Putamen (tissue), 1 donor: ENCODE data around the gene NPSR1.
"Not testable (repeated sequence)": the region's sequence is repeated elsewhere in the genome, so short reads cannot be mapped to it uniquely, and the experiment has no call there.

ENCODE experiments used
- DNase-seq: peaks from one replicate; pipeline ENCODE4 v3.0.0-alpha.2; 2016; ENCODE audit warnings: low spot score

NPSR1 gene

DNA sequence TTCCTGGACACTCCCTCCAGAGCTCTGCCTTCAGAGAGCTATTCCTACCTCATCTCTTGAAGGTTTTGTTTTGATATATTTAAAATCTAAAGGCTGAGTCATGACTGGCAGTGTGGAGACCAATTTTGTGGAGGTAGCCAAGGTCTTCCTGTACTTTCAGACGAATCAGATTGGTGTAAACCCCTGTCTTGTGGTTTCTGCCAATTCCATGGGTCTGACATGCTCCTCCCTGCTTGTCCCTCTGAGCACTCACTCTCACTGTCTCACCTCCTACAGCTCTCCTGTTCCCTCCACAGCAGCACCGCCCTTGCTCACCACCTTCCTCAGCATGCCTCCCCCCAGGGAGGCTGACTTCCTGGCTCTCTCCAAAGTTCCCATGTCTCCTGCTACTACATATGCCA lies 179.8 kb downstream of the NPSR1 start:
- no peak for DNase-seq

DNA sequence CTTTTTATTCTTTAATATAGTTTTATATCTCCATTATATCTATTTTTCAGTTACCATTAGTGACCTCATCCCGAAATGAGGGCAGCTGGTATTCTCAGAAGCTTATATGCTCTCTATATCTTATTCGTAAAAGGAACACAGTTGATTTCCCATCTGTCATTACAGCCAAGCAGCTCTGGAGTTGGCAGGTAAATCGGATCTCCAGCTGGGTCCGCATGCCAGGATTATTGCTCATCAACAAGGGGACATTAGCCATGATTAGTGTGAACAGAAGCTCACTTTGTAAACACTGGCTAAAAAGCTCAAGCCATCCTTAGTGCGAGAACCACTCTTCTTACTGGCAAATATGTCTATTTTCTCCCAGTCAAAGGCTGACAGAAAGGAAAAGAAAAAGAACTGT lies 180.3 kb downstream of the NPSR1 start:
- DNase-seq: no peak

DNA sequence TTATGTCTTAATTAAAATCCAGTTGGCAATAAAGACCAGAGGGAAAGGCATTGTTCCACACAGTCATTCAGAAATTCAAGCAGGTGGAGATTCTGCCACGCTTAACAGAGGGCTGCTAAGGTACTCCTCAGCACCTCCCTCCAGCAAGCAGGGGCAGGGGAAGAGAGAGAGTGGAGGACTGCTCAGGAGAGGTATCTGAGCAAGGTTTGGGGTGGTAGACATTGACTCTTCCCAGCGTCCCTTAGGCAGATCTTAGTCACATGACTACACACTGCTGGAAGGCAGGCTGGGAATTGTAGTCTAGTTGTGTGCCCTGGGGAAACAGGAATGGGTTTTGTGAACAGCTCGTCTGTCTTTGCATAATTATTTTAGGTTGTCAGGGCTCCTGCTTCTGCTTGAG lies 181.6 kb downstream of the NPSR1 start:
- DNase-seq: no peak

DNA sequence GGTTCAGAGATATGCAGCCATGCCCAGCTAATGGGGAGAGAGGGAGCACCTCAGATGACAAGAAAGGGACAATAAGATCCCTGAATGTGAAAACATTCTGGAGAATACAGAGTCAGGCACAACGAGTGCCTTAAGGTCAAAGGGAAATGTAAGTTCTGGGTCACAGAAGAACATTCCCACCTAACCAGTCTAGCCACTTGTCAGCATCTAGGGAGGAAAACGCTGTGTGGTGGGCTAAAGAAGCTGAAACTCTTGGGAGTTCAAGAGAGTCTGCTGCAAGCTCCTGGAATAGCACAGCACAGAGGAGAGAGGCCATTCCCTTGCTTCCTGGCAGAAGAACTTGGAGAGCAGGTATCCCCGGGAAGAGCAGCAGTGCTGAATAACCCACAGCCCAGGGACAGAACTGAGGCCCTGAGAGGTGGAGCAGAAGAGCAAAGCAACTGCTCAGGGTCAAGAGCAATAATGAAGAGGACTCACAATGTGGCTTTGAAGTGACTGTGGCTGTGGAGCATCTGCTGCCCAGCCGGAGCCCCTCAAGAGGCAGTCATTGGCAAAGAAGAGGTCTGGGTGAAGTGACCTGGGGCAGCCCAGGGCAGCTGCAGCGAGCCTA lies 182.3 kb downstream of the NPSR1 start:
- no peak for DNase-seq

DNA sequence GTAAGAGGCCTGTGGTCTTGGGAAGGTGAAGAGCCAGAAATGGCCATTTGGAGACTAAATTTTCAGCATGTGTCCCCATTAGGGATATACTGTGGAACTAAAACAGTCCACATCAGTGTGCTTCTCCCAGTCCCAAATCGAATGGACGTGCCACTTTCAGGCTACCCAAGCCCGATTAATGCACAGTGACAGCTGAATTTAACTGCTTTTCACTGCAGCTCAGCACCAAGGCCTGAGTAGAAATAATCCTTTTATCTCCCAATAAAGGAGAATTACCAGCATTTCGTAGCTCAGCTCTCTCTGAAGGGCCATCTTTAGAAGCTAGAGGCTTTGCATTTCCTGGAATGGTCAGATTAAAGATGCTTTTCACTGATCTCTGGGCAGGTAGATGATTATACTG lies 183.3 kb downstream of the NPSR1 start:
- DNase-seq: no peak

DNA sequence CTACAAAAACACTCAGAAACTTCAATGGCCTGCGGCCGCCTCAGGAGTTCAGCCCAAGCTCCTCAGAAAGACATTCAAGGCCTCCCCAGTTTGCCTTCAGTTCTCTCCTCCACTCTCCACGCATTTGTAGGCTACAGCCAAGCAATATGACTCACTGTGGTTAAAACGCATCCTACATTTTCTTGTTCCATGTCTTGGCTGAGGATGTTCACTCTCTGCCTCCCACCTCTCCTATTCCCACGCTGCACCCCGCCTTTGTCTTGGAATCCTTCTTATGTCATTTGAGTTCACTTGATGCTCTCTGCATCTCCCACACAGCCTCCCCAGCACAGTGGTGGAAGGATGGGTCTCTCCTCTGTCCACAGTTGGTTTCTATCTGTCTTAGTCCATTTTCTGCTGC lies 184.8 kb downstream of the NPSR1 start:
- DNase-seq: peak; percentile 75

DNA sequence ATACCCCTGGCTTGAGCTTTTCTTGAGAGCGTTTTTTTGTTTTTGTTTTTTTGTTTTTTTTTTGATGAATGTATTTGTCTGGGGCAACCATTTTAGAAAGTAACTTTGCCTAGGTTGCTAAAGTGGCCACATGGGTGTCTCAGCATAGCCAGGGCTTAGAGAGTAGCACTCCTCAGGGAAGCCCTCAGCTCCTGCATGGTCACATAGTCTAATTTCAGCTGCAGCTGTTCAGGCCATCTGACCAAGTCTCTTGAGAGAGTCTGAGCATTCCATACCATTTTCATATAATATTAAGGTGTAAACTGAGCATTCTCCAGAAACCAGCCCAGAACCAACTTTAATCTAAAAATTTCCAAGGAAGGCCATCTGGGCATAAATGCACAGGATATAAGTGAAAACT lies 186.4 kb downstream of the NPSR1 start:
- DNase-seq: no peak

DNA sequence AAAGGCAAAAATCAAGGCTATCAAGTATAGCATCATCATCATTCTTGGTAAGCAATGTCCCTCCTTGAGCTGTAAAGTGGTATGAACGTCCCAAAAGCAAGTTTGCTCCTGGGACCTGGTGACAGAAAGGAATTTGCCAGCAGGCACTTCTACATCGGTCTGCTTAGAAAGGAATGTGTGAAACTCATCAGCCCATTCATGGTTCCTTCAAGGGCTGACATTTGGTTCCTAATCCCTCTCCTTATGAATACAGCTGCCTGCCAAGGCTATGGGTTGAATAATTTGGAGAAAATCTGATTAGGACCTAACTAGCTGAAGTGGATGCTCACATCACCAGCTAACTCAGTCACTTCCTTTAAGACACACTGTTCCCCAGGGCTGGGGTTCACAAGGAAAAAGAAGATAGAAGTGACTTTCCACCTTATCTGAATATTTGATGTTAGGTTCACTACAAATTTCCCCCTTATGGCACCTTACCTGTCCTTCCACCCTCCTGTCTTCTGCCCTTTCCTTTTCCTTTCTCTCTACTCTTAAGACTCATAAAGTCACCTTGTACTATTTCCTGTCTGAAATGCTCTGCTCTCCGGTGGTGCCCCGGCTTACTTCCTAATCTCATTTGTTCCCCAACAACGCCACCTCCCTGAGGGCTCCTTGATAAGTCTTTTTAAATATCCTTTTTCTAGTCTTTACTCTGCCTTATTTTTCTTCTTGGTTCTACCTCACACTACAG lies 187.1 kb downstream of the NPSR1 start:
- DNase-seq: no peak

DNA sequence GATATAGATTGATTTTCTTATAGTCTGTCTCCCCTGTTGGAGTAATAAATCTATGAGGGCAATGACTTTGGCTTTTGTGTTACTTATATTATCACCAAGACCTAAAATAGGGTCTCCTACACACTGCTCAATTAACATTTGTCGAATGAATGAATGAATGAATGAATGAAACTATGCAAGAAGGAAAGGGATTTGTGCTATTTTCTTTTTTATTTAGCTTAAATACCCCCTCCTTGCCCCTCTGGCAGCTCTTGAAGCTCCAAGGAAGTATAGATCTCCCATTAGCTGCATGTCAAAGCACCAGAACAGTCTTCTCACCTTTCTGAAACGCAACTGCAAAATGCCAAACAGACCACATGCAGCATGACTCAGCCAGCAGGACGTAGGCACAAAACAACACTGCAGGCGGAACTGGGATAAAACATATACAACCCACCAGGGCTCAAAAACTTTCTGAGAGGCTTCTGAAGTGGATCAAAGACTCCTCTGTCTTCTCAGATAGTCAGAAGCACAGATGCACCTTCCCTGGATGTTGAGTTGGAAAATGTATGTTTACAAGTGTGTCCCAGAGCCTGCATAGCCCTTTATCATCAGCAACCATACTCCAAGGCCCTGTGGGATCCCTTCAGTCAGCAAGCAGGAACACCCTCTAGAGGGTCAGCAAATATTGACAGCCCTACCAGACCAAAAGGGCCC lies 187.8 kb downstream of the NPSR1 start:
- DNase-seq: no peak

DNA sequence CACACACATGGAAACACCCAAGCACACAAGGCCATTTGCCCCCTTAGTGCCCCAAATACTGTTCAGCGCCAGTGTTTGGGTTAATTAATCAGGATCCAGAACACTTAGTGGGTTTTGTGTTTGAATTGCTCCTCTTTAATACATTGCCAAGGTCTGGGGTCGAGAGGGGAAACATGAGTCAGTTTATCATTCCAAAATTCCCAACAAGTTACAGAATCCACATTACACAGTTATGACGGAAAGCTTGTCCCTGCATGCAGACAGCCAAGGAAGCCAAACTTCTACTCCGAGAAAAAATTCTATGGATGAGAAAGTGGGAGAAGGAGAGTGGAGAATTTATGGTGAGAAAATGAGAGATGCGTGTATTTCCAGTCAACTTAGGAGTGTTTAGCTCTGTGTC lies 189.0 kb downstream of the NPSR1 start:
- no peak for DNase-seq

DNA sequence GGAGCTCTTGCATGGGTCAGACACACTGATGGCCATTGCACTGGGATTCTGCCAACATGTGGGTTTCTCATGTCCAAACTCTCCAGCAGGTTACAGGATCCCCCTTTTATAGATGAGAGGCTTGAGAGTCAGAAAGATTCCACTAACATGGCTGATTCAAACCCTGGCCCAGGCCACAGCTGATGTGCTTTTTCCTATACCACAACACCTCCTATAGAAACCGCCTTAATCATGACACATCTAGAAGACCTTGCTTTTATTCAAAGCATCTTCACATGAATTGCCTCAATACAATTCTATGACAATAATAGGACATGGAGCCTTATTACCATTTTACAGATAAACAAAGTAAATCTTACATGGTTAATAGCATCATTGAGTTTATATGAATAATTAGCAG lies 190.7 kb downstream of the NPSR1 start:
- no peak for DNase-seq

DNA sequence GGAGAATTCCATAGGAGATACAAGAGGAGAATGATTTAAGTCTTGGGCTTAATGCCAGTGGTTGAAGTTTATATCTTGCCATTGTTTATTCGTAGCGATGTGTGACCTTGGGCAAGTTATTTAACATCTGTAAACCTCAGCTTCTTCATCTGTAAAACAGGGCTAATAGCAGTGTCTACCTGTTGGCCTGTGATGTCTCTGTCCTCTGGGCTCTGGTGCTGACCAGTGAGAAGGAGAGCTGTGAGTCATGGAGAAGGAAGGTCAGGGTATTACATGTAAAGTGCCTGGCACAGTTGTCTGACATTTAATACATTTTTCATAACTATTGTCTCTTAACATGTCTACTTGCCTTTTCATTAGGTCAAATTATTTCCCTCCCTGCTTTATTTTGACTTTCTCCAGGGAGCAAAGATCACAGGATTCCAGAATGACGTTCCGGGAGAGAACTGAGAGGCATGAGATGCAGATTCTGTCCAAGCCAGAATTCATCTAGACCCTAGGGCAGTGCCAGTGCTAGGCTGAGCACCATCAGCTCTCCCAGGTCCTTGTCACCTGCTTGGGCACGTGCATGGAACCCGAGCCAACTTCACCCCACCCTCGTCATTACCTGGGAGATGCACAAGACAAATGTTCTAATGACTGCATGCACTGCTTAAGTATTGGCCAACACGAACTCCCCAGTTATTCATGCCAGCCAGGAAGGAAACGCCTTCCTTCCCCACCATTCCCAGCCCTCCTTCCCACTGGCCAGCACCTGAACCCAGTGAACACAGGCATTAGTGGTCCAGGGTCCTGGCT lies 191.3 kb downstream of the NPSR1 start:
- no peak for DNase-seq

DNA sequence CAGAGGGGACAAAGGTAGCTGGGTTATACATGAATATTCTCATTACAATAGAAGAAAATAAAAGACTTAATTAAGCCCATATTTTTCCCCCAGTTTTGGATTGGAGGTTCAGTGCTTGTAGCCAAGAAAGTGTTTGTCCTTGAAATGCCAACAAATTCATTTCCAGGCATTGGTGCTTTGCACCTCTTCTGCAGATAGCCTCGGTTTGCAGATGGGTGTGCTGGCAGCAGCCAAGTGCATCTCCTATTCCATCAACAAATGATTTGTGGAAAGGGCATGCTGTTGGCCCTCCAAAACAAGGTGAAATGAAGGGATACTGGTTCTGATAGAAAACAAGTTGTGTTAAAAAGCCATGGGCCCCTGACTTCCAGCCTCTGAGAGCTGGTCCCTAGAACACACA lies 192.0 kb downstream of the NPSR1 start:
- no peak for DNase-seq

DNA sequence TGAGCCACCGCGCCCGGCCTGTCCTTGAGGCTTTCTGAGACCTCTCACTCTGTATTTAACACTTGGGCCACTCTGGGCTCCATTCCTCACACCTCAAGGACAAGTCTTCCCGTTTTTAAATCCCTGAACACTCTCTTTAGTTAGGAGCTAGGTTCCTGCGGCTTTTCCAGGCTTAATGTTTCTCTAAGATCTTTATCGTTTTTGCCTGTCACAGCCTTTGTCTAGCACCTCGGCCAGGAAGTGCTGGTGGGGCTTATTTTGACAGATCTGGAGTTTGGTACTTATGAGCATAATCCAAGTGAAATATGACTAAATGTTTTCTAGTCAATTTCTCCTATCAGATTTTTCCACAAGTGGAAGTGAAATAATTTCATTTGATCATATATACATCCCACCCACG lies 192.7 kb downstream of the NPSR1 start:
- DNase-seq: no peak

DNA sequence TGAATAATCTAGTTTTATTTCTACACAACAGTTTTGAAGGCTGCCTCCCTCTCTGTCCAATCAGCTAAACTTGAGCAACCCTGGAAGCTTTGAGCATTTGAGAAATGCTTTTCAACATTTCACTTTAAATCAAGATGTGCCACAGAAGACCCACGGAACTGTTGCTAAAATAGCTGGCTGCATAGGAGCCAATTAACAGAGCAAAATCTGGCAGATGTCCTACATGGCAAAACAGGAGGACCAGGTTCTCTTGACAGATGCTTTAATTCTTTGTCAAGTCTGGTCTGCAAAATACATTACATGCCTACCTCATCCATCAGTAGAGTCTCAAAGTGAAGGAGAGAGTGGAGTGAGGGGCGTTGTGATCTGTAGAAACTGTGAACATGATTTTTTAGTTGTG lies 193.4 kb downstream of the NPSR1 start:
- DNase-seq: no peak

DNA sequence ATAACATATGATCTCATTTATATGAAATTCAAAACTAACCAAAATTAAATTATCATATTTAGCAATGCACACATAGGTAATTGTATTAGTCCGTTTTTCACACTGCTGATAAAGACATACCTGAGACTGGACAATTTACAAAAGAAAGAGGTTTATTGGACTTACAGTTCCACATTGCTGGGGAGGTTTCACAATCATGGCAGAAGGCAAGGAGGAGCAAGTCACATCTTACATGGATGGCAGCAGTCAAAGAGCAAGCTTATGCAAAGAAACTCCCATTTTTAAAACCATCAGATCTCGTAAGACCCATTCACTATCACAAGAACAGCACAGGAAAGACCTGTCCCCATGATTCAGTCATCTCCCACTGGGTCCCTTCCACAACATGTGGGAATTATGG lies 200.4 kb downstream of the NPSR1 start:
- DNase-seq: not testable (repeated sequence)

DNA sequence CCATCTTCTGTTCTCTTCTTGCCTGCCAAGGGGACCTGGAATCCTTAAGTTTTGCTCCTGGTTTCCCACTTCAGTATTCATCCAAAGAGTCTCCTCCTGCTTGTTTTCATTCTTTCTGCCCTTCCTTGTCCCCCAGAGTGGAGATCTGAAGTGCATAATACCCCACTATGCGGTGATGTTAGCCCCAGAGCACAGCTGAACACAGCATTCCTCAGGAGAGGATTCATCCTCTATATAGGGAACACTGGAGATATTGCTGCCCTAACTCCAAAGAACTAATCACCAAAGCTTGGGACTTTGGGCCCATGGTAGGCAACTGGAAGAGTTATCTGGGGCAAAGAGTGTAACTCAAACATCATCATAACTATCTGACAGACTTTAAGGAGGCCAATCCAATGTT lies 201.3 kb downstream of the NPSR1 start:
- not testable (repeated sequence) for DNase-seq

DNA sequence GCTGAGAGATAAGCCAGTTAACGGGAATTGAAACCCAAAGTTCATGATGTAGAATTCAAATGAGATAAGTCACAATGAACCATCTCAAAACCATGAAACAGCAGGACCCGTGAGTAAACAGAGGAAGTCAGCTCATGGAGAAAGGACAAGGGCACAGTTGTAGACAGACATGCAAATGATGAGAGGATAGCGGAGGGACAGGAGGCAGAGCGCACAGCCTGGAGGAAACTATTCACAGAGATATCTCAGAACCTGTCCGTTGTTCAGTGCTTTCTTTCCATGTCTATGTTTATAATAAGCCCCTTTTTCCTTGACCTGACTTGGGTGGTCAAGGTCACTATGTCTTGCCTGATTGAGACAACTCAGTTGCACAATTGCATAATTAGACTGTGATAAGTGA lies 208.2 kb downstream of the NPSR1 start:
- peak; percentile 34 for DNase-seq

DNA sequence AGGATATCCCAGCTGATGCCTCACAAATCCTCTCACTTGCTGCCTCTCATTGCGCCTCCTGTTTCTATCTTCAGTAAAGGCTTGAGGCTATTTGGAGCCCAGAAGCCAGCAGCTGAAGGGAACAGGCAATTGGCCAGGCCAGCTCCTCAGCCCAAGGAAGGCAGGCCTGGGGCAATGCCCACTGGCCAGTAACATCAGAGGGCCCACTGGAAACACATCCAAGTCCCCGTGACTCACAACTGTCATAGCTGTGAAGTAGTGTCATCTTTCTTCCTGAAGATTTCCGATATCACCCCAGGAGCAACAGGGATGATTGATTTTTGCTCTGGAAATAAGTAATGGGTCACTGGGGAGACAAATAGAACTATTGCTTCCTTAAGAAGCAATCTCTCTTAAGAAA lies 209.3 kb downstream of the NPSR1 start:
- not testable (repeated sequence) for DNase-seq

DNA sequence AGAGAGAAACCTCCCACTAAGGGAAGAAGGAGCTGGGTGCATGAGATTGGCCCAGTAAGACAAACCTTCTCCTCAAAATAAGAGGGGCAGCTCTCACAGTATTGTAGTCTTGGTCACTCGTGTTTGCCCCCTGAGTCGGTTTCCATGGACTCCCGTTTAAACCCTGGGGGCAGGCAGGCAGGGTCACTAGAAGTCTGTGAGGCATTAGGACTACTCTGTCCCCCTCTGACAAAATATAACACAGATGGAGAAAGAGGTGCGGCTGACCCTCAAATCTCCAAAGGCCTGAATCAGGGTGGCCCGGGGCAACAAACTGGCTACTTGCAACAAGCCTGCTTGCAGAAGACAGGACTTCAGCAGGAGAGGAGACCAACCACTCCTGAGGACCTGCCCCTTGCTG lies 210.6 kb downstream of the NPSR1 start:
- not testable (repeated sequence) for DNase-seq

DNA sequence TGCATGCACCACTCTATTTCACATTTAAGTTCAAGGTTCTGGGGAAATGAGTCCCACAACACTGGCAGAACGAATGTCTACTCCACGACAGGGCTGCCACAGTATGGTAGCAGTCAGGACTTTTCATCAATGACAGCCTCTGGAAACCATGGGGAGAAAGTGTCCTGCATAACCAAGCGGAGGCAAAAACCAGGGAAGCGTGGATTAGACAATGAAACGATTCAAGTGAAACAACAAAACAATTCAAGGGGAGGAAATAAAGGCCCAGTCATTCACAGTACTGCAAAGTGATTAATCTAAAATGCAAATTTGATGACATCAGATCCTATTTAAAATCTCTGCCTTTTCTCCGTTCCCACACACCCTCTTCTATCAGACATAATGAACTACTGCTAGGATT lies 211.0 kb downstream of the NPSR1 start:
- DNase-seq: peak; percentile 95

DNA sequence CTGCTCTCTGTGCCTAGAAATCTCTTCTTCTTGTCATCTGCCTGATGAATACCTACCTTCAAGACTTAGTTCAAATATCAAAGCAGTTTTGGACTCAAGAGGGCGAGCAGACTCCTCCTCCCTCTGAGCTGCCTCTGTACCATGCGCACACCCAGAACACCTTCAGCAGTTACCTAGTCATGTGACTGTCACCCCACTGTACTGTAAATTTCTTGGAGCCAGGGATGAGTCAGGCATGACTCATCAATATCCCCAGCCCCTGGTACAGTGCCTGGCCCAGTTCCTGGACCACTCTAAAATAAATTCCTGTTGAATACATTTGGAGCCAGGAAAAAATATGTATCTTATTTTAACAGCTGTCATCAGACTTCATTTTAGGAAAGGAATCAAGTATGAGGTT lies 212.0 kb downstream of the NPSR1 start:
- DNase-seq: not testable (repeated sequence)

DNA sequence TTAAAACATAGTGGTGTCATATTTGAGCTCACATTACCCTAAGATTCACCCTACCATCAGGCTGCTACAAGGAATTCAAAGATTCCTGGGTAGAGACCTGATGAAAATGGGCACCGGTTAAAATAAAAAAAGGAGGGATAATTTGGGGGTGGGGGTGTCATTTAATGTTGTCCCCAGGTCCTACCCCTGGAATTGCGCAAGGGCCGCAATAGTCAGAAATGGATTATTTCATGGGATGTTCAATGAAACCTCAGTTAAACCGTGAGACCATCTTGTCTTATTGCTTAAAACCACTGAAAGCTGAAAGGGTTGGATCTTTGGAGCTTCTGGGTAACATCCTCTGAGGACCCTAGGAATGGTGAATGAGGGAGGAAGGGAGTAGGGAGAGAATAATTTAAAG lies 216.3 kb downstream of the NPSR1 start:
- DNase-seq: not testable (repeated sequence)
